ENCODE results near the gene GNAT2.

GNAT2 gene

DNA sequence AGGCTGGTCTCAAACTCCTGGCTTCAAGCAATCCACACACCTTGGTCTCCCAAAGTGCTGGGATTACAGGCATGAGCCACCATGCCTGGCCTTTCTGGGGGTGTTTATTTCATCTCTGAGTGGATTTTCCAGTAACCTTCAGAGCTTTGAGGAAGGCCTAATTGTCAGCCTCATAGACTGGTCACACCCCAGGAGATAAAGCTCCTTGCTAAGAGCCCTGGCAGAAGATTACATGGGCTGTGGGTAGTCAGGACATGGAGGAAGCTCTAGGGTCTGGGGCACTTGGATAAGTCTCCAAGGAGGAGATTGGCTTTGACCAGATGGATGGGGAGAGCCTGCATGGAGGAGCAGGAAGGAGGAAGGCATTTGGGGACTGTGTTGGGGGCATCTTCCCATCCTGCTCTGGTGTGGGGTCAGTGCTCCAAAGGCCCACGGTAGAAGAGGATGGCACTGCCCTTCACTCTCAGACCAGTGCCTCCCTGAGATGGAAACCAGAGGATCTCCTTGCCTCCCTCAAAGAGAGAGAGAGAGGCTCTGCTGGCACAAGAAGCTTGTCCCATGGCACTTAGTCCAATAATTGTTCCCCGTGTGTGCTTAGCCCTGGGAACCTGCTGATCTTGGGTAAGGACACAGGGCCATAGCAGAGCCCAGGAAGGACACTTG is 21.8 kb upstream of the GNAT2 start:
- DNase-seq: no peak

DNA sequence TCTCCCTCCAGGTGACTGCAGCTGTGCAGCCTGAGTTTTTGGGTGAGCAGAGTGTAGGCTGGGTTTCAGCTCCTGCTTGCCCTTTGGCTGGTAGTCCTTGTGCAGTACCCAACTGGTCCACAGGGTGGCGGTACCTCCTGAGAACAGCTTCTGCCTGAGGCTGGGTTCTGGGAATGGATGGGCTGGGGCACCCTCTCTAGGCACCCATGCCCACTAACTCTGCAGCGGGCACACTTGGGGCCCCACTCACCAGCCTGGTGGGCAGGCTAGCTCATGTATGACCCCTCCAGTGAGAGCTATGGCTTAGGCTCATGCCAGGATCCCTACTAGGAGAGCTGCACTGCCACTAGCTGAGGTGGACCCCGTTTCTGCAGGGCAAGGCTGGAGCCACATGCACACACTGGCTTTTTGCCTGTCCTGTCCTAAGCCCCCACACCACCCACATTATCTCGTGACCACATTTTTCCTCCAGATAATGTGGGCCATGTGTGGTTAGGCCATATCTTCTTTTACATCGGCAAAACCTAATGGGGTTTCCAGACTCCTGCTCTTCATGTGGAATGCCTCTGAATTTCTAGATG is 21.0 kb upstream of the GNAT2 start:
- DNase-seq: peak; percentile 91

DNA sequence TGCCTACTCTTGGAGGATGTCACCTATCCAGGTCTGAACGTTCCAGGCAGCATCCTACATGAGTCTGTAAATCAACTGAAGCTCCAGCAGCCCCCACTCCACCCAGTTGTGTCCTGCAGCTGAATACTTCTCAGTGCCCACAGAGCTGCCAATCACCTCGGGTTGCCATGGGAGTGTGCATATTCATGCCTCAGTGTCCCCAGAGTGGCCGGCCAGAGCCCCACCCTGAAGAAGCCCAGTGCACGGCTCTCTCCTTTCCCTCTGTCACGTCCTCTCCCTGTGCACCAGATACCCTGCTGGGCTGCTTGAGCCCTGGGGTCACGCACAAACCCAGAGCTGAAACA is 20.4 kb upstream of the GNAT2 start:
- DNase-seq: no peak

DNA sequence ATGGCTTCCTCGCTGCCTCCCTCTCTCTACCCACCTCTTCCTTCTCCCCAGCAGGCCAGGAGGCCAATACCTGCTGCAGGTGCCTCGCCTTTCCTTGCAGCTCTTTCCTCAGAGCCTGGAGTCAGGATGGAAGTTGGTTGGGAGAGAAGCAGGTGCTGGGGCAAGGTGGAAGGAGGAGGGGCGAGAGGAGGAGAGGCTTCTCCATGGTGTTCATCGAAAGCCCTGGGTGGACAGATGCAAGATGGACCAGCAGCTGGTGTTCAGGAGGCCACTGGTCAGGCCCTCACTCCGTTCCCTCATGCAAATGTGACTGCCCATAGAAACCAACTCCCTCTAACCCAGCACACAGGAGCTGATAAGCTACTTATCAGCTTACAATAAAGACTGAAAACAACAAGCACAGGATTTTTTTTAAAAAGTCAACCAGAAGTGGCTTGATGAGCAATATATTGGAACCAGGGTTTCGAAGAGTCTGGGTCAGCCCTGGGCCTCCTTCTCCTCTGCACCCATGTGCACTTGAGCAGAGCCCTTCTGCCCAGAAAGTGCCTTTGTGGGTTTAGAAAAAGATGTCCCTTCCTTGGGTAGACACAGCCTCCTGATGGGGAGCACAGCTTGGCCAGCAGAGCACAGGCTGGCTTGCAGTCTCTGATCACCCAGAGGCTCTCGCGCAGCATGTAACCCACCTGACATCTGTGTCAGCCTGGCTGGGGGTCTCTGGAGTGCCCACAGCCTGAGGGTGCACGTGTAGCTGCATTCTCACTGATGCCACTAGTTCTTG is 19.8 kb upstream of the GNAT2 start:
- no peak for DNase-seq

DNA sequence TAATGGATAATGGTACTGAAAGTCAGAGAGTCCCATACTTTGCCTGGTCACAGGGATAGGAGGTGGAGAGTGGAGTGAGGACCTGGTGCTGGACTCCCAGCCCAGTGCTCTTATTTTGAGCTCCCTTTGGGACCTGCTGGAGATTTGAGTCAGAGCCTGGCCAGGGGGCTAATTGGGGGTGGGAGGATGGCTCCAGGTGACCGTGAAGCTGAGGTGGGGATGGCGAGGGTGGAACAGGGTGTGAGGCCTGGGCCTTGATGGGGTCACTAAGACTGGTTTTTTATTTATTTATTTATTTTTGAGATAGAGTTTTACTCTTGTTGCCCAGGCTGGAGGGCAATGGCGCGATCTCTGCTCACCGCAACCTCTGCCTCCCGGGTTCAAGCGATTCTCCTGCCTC is 18.0 kb upstream of the GNAT2 start:
- no peak for DNase-seq

DNA sequence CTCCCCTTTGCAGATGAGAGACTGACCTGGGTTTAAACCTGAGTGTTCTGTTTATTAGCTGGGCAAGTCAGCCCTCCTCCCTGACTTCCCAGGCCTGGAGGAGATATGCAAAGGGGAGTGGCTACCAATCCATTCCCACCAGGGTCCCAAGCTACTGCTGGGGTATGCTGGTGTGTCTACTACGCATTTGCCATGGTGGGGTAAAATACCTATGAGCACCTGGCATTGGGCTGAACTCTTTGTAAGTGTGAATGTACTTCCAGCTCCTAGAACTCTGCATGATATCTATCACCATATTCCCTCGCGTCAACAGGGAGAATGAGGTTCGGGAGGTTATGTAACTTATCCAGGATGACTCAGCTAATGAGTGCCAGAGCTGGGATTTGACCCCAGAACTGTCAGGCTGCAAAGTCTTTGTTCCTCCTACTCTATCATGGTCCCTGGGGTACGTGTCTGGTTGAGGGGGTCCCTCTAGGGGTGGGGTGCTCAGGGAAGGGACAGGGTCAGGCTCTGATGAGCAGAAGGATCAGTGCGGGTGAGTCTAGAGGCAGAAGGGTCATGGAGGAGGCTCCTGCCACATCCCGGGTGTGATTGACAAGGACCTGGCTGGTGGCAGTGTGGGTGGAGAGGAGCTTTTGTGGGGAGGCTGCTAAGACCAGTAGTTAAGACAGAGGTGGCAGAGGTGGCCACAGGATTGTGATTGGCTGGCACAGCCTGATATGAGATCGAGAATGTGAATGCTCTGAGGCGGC is 17.0 kb upstream of the GNAT2 start:
- DNase-seq: no peak

DNA sequence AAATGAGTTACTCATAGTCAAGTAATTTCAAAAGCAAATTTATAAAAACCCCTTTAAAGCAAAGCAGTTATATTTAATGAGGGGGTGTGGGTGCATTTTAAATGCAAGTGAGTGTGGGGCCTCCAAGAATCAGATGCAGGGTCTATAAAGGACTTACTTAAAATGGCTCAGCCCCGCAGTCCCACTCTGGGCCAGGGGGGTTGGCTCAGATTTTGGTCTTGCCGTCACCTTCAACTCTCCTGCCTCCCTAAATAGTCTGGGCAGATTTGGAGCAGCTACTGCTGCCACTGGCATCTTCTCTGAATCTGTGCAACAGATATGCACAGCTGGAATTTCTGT is 16.4 kb upstream of the GNAT2 start:
- no peak for DNase-seq

DNA sequence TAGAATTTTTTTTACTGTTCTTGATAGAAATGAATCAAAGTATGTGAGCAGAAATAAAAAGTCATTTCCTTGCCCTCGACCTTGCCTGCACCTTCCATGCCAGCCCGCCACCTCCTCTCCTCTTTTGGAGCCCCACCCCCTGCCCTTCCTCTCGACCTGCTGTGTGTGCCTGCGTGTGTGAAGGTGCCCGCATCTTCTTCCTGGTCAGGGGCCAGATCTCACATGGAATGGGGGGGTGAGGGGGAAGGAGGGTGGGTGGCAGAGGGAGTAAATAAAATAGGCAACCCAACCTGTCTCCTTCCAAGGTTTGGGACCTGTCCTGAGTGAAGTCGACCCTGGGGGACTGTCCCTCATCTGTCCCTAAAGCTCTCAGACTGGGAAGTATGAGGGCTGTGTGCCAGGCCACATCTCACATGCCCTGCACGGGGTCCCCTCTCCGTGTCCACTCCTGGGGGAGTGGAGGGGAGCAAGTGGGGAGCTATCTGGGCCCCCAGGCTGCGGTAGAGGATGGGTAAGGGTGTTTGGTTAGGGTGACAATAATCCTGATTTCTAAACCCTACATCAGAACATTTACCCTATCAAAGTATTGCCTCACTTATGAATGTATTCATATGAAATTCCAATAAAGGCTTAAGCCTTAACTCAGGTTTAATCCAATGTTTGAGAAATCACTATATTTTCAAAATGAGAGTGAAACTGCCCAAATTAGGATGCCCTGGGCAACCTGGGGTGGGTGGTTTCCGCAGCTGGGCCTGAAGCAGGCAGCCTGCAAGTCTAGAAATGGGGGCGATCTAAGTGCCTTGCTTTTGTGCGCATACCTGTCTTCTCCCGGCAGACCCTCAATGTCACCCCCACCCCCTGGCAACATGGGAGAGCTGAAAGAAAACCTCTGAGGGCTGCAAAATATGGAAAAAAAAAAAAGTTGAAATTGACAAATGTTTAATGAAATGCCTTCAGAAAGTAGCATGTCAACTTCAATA is 15.6 kb upstream of the GNAT2 start:
- DNase-seq: no peak

DNA sequence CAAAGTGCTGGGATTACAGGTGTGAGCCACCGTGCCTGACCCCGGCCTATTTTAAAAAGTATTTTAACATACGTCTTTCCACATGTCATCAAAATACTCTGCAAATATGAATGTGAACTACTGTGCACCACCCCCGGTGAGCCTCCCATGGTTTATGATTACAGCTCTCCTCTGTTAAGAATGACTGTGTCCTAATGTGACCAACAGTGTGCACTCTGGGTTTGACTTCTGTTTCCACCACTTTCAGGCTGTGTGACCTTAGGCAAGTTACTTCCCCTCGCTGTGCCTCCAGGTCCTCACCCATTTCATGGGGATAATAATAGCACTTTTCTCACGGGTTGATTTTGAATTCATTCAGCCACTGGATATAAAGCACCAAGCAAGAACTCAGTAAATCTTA is 14.9 kb upstream of the GNAT2 start:
- no peak for DNase-seq

DNA sequence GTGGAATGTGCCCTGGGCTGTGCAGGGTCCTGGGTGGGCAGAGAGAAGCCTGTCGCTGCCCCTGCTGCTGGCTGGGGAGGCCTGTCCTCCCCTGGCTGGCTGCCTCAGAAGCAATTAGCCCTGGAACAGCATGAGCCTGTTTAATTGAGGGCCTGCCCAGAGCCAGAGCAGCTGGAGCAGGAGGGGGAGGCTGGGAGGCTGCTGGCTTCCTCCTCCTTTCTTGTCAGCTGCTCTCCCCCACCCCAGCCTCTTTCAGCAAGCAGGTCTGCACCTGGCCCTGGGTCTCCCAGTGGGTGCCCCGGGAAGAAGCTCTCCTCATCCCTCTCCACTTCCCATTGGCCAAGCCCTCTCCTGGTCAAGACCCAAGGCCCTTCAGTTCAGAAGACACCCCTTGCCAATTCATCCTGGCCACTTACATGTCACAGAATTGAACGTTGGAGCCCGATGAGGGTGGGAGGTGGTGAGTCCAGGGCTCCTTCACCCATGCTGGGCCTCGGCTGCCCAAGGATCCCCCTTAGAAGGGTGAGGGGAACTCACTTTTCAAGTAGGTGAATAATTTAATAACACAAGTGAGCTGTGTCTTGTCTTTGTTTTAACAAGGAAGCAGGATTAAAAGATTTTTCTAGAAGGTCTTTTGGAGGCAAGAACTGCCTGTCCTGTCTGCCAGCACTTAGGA is 13.4 kb upstream of the GNAT2 start:
- no peak for DNase-seq

DNA sequence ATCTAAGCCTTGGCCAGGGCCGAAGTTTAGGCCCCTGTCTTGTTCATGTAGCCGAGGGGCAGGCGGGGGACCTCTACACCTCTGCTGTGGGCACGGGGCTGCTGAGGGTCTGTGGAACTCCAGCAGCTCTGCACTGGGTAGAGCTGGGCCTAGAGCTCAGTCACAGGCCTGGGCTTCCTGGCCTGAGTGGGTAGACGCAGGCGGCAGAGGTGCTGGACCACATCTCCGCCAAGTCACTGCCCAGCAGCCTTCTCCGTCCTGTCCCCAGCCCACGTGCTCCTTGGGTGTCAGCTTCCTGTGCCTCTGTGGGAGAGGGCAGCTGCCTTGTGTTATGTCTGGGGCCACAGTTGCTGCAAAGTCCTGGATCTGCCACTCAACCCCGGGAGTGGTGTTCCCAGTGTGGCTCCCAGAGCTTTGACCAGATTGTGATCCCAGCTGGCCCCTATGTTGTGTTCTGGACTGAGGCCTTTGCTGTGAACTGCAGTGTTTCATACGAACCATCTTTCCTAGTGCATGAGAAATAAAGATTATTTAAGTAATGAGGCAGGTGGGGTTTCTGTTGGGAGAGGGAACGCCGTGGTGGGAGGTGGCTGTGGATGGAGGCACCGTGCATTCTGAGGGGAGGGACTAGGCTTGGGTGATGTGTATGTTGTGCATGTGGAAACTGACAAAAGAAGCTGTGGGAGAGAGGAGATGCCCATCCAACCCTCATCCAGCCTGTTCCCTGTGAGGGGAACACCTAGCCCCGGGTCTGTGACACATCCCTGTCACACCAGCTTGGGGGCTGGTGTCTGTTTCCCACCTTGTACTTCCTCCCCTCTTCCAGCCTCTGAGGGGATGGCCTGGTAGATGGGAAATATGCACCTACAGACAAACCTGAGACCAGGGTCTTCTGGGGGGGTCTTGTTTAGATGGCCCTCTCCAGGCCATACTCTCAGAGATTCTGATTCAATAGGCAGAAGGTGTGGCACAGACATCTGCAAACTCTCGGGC is 12.4 kb upstream of the GNAT2 start:
- no peak for DNase-seq

DNA sequence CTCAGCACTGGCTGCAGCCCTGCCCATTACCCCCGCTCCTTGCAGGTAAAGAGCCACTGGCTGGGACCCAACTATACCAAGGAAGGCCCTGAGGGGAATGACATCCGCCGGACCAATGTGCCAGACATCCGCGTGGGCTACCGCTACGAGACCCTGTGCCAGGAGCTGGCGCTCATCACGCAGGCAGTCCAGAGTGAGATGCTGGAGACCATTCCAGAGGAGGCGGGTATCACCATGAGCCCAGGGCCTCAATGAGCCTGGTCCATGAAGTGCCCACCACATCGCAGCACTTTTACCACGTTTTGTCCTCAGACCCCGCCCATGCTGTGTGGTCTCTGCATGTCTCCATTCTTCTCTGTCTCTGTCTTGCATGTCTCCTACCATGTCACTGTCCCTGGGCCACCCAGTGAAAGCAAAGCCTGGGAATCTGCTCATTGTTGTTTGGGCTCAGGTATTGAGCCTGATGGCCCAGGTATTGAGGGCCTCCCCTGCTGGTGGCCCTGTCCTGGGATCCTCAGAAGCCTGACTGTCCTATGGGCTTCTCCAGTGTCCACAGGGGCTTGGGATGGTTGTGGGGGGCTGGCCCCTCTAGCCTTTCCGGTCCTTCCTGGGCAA is 11.6 kb upstream of the GNAT2 start:
- DNase-seq: no peak

DNA sequence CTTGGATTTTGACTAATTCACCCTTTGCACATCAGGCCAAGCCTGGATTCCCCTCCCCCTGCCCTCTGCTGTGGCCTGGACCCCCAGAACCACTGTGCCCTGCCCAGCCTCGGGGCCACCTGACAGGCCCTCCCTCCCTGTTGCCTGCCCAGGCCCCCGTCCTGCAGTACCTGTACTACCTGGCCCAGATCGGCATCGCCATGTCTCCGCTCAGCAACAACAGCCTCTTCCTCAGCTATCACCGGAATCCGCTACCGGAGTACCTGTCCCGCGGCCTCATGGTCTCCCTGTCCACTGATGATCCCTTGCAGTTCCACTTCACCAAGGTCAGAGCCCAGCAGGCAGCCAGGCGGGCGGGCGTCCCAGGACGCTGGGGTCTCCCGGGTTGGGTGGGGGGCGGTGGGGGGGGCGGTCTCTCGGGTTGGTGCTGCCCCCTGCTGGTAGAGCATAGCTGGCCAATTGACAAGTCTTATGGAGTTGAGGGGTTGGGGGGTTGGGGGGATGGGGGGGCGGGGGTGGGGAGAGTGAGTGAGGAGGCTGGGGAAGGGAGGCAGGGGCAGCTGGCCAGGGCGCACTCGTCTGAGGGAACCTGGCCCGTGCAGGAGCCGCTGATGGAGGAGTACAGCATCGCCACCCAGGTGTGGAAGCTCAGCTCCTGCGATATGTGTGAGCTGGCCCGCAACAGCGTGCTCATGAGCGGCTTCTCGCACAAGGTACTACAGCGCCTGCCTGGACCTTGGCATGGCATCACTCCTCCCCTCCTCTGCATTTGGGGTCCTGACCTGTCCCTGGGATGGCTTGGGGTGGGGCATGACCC is 10.9 kb upstream of the GNAT2 start:
- DNase-seq: peak; percentile 46

DNA sequence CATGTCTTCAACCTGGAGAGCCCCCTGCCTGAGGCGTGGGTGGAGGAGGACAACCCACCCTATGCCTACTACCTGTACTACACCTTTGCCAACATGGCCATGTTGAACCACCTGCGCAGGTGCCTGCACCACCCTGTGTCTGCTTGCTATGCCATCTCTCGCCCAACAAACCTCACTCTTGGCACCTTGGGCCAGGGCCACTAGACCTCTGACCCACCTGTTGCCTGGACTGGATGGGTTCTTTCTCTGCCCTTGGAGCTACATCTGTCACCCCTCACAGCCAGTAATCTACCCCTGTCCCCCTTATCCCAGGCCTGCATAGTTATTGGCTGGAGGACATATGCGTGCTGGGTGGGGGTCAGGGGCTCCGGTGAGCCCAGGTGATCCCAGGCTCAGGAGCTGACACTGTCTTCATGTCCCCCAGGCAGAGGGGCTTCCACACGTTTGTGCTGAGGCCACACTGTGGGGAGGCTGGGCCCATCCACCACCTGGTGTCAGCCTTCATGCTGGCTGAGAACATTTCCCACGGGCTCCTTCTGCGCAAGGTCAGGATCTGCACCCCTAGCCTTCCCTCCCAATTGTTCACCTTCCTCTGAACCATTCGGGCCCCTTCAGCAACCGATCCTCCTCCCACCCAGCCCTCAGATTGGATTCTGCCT is 10.1 kb upstream of the GNAT2 start:
- DNase-seq: no peak

DNA sequence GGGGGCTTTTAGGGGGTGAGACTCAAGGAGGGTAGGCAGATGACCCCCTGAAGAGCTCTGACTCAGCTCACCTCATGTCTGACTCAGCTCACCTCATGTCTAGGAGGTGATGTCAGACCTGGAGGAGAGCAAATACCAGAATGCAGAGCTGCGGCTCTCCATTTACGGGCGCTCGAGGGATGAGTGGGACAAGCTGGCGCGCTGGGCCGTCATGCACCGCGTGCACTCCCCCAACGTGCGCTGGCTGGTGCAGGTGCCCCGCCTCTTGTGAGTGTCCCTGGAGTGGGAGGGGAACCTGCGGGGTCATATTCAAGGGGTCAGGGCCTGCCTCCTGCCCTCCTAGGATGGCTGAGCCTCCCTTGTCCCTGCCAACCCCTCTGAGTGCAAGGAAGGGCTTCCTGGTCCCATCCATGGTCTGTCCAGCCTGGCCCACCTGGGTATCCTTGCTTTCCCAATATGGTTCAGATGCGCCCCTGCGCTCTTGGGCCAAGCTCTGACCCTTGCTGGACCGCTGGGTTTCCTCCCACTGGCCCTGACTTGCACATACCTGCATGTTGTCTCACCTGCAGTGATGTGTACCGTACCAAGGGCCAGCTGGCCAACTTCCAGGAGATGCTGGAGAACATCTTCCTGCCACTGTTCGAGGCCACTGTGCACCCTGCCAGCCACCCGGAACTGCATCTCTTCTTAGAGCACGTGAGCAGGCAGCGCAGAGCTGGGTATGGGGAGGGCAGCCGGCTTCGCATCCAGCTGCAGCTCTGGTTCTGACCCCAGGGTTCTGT is 9.3 kb upstream of the GNAT2 start:
- DNase-seq: no peak

DNA sequence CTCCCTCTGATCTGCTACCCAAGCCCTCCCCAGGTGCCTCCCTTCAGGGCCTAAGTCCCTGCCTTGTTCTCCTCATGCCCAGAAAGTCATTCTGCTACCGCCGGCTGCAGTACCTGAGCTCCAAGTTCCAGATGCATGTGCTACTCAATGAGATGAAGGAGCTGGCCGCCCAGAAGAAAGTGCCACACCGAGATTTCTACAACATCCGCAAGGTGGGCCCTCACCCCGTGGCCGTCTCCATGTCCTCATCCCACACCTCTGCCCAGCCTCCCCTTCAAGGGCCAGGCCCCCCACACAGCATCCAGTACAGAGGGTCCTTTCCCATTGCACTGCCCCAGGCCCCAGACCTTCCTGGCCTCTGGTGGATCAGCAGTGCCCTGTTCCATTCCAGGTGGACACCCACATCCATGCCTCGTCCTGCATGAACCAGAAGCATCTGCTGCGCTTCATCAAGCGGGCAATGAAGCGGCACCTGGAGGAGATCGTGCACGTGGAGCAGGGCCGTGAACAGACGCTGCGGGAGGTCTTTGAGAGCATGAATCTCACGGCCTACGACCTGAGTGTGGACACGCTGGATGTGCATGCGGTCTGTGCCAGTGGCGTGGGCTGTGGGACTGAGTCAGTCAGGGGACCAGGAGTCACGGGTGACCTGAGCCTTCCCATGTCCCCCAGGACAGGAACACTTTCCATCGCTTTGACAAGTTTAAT is 8.4 kb upstream of the GNAT2 start:
- DNase-seq: no peak

DNA sequence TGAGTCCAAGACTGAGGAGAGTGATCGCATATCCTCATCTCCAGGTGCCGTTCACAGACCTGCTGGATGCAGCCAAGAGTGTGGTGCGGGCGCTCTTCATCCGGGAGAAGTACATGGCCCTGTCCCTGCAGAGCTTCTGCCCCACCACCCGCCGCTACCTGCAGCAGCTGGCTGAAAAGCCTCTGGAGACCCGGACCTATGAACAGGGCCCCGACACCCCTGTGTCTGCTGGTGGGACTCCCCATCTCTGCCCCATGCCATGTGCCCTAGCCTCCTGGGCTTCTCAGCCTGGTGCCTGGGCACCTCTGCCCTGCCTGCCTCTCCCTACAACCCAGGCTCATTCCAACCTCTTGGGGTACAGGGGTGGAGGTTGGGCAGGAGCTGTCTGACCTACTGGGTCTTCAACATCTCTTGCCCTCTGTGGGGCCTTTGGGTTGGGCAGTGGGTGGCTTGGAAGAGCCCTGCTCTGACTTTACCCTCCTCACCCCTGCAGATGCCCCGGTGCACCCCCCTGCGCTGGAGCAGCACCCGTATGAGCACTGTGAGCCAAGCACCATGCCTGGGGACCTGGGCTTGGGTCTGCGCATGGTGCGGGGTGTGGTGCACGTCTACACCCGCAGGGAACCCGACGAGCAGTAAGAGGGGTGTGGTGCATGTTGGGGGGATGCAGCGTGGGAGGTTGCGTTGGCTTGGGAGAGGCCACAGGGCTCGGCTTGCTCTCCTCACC is 7.4 kb upstream of the GNAT2 start:
- DNase-seq: no peak

Measured in activated naive CD4-positive, alpha-beta T cell treated with anti-CD3 and anti-CD28 coated beads, Interleukin-2, amount 50 U/mL, for 16 hours (primary cell).